OCI-LY3 (cell line): Measurements from ENCODE around the gene GSK3B.

Source experiments
- CTCF ChIP-seq: fragments of 200-600, 300-600 bp; sonication (generic); IDR thresholded peaks from 2 replicates; pipeline ENCODE4 v1.5.1; 2014; ENCODE audit warnings: antibody characterized with exemption, low read length, low read depth
- EZH2phosphoT487 ChIP-seq: fragments of 200-600 bp; shearing (Covaris generic); IDR thresholded peaks from 2 replicates; pipeline ENCODE4 v1.6.1; 2018; ENCODE audit warnings: antibody characterized with exemption, mixed run types, low read depth

DNA sequence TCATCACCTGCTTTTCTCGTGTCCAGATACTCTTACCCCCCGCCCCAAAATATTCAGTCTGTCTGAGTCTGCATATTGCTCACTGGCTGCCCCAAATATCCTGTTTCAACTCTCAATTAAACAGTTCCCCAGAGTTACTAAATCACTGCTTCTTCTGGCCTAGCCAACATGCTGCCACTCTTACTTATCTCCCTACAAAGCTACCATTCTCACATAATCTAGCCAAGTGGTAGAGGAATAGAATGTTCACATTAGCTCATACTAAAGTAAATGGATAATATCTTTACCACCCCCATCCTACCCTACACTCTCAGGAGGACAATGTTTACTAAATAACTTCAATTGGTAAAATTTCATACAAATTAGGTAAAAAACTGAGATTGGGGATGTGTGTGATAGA is 234.5 kb downstream of the GSK3B start:
- TF ChIP-seq EZH2phosphoT487 (no peak), CTCF (no peak)
